ENCODE measurements around the gene EXOC3. TPM values are rescaled to one million over a fixed set of nuclear protein-coding genes. Genes with fewer than 3 reads are reported as not detected.

EXOC3 gene
- total RNA-seq, 1 donor from 2014 or later = 28.6 TPM

GRCh38 chr5:439181-439580 lies 3.8 kb upstream of the EXOC3 start:
- DNase-seq (ENCODE audit: low read depth in 2 of 2) = no peak

DNA sequence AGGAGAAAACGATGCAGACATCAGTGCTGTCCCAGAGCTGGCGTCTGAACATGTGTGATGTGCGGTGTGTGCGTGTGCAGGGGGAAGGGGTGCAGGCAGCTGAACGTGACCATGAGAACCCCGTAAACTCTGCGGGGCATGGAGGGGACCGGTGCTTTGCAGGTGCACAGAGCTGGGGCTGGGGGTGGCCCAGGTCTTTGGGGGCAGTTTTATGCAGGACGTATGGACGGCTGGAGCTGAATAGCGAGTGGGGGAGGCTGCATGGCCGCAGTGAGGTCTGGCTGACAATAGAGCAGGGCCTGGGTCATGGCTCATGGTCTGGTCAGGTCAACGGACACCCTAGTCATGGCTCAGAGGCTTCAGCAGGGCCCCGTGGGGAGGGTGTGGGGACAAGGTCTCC lies 3.3 kb upstream of the EXOC3 start:
- DNase-seq (ENCODE audit: low read depth in 2 of 2) = no peak

DNA sequence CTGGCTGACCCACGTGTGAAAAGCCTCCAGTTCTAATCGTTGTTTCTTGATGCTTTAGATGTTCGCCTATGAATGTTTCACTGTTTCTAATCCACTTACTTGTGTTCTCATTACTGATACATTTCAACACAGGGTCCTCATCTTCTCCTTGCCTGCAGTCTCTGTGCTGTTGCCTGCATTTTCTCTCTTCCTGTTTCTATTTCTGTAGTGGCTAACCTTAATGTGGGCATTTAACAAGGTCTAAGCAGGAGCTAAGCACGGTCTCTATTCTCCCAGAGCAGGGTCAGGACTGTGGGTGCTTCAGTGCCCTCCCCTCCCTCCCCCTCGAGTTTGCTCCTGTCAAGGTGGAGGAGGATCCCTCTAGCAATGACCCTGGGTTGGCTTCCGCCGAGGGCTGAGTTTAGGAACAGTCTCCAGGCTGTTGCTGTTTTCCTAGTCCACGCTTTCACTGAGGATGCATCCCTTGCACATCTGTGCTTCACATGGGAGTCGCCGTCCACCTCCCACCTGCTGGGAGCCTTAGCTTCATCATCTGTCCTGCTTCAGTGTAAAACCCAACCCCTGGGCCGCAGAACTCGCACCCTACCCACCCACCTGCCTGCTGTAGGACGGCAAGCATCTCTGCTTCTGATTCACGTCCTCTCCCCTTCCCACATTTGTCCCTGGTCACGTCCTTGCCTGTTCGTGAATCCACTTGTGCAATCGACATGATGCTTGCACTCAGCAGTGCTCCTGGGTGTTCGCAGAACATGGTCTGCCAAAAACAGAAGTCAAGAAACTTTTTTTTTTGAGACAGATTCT lies 2.4 kb upstream of the EXOC3 start:
- DNase-seq (ENCODE audit: low read depth in 2 of 2) = no peak

DNA sequence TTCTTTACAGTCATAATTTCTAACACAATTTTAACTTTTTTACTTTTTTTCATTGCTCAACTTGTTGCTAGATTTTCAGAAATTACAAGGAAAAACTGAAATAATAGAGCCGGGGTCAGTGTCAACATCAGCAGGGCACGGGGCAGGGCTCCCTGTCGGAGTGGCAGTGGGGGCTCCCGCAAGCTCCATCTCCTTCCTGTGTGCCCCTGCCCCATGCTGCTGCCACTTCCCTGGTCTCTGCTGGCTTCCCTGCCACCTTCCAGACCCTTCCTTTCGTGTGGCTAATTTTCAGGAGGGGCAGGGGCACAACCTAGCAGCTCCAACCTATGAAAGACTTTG lies 1.0 kb upstream of the EXOC3 start:
- no peak for DNase-seq (ENCODE audit: low read depth in 2 of 2)

GRCh38 chr5:443239-444151 lies 519 bp downstream of the EXOC3 start:
- DNase-seq (ENCODE audit: low read depth in 2 of 2) = no peak

DNA sequence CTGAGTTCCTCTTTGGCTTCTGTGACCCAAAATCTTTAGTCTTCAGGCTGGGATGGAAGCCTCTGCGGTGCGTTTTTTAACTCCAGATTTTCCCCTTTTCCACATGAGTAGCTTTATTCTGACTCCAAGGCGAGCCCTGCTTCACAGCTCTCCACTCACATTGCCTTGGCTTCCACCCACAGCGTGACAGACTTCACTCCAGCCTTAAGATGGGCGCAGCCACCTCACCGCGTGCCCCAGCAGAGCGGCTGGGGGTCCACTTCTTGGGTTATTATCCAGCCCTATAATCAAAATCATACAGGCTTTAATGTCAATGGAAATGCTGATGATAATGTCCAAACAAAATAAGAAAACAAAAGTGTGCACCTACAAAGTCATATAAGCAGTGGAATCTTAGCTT lies 1.2 kb downstream of the EXOC3 start:
- no peak for DNase-seq (ENCODE audit: low read depth in 2 of 2)

DNA sequence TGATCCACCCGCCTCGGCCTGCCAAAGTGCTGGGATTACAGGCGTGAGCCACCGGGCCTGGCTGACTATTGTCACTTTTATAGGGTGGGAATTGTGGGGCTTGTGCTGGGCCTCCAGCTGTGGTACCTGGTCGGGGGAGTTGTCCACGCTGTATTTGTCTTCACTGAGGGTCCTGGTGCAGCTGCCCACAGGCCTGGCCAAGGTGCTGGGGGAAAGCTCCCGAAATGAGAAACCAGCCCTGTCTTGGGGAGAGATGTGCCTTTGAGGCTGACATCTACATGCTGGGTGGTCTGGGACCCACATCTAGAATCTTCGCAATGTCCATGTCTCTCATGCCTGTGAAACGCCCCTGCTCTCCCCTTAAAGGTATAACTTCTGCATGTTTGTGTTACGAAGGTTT lies 2.6 kb downstream of the EXOC3 start:
- no peak for DNase-seq (ENCODE audit: low read depth in 2 of 2)

DNA sequence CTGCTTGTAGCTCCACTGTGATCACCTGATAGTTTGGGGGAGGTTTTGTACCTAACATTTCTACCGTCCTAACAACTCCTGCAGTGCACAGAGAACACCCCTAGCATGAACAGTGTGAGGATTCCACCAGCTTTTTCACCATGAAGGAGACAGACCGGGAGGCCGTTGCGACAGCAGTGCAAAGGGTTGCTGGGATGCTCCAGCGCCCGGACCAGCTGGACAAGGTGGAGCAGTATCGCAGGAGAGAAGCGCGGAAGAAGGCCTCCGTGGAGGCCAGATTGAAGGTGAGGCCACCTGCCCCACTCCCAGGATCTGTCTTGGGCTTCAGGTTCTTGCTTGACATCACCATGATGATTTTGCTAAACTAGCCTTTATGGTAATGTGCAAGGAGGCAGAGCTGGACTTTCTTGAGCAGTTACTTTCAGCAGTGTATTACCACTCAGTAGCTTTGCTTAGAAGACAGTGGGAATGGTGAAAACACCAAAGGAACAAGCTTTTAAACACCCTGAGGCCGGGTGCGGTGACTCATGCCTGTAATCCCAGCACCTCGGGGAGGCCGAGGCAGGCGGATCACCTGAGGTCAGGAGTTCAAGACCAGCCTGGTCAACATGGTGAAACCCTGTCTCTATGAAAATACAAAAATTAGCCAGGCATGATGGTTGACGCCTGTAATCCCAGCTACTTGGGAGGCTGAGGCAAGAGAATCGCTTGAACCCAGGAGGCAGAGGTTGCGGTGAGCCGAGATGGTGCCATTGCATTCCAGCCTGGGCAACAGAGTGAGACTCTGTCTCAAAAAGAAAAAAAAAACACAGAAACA lies 3.3 kb downstream of the EXOC3 start:
- DNase-seq (ENCODE audit: low read depth in 2 of 2) = no peak

DNA sequence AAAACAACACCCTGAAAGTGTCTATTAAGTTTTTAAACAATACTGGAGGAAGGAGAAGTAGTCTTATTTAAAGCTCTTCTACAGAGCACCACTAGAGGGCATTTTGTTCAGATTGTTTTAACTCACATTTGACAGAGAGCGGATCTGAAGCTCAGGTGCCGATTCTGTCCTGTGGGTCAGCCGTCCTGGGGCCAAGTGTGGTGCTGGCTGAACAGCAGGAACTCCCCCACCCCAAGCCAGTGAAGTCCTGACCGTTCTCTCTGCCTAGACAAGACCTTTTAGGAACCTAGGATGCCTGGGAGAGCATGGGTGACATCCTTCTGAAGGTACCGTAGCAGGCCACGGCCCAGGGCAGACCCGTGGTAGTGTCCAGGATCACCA lies 3.9 kb downstream of the EXOC3 start:
- peak; percentile 48 to 67 for DNase-seq (ENCODE audit: low read depth in 2 of 2)

GRCh38 chr5:447501-447900 lies 4.5 kb downstream of the EXOC3 start:
- DNase-seq (ENCODE audit: low read depth in 2 of 2) = no peak

DNA sequence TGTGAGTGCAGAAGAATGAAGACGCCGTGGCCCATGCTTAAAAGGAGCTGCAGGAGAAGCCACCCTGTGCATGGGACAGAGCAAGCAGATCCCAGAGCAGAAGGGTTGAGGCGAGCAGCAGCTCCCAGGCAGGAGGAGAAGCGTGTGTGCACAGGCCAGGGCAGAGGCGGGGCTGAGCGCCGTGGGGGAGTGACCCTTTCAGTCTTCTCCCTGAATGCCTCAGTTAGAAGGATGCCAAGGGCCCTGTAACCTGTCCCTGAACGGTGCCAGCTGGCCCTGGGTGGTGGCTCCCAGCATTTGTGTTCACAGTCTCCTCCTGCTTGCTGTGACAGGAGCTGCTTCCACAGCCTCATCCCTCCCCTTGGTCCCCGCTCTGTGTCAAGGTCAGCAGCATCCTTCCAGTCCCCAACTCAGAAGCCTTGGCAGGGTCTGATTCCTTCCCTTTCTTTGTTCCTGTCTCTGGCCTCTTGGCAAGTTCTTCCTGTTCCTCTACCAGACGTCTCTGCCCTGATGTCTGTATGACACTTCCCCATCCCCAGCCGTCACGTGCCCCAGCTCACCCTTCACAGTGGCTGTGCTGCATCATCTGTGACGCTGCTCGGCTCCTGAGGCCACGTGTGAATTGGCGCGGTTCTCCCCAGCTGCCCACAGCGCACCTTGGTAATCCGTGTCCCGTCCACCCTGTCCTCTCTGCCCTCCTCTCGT lies 5.2 kb downstream of the EXOC3 start:
- DNase-seq (ENCODE audit: low read depth in 2 of 2) = no peak

- DNase-seq (ENCODE audit: low read depth in 2 of 2) = no peak
Observed at GRCh38 chr5:448766-449090, 5.8 kb downstream of the EXOC3 start.

GRCh38 chr5:449151-449550 lies 6.2 kb downstream of the EXOC3 start:
- DNase-seq (ENCODE audit: low read depth in 2 of 2) = no peak

DNA sequence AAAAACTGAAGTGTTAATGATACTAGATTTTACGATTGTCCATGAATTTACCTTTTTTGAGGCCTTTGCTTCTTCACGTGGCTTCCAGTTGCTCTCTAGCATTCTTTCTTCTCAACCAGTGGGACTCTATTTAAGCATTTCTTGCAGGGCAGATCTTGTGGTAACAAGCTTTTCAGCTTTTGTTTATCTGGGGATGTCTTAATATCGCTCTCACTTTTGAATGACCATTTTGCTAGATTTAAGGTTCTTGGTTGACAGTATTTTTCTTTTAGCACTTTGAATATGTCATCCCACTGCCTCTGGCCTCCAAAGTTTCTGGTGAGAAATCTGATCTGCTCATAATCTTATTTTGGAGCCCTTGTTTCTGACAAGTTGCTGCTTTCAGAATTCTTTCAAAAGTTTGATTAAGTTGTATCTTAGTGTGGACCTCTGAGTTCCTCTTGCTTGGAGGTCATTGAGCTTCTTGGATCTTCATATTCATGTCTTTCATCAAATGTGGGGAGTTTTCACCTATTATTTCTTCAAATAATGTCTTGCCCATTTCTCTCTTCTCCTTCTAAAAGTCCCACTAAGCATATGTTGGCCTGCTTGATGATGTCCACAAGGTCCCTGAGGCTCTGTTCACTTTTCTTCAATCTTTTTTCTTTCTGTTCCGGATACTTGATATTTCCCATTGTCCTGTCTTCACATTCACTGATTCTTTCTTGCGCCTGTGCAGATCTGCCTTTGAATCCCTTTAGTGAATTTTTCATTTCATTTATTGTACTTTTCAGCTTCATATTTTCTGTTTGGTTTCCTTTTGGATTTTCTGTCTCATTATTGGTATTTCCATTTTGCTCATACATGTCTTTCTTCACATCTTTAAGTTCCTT lies 8.8 kb downstream of the EXOC3 start:
- no peak for DNase-seq (ENCODE audit: low read depth in 2 of 2)

DNA sequence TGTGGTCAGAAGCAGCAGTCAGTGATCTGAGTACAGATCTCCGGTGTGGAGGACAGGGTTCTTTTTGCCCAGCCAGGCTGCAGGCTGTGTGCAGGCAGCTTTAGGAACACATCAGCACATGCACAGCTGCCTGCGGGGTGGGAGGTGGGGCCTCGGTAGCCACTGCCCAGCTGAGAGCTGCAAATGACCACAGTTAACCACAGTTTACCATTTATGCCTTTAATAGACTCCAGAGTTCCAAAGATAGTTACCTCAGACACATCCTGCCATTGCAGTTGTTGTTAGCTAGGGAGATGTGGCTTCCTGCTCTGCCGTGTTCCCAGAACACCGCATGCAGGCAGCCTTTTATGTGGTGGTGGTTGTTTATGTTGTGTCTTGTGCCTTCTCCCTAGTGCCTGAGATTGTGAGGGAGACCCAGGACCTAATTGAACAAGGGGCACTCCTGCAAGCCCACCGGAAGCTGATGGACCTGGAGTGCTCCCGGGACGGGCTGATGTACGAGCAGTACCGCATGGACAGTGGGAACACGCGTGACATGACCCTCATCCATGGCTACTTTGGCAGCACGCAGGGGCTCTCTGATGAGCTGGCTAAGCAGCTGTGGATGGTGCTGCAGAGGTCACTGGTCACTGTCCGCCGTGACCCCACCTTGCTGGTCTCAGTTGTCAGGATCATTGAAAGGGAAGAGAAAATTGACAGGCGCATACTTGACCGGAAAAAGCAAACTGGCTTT lies 10.2 kb downstream of the EXOC3 start:
- DNase-seq (ENCODE audit: low read depth in 2 of 2) = peak in 1 of 2 donors; percentile 29

DNA sequence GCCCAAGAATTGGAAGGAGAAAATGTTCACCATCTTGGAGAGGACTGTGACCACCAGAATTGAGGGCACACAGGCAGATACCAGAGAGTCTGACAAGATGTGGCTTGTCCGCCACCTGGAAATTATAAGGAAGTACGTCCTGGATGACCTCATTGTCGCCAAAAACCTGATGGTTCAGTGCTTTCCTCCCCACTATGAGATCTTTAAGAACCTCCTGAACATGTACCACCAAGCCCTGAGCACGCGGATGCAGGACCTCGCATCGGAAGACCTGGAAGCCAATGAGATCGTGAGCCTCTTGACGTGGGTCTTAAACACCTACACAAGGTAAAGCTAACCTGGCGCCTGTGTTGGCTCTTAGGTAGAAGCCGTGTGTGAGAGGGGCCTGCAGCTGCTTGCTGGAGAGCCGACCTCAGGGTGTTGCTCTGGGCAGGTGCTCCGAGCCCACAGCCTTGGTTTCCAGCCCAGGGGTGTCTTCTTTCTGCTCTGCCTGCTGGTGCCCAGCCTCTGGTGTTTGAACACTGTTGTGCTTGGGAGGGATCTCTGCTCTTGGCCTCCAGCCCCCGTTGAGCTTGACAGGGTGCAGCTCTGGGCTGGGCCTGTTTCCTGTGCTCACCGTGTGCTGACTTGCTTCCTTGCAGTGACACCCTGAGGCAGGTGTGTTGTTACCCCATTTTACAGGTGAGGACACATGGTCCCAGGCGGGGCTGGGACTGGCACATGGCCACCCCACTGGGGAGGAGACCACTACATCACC lies 10.9 kb downstream of the EXOC3 start:
- DNase-seq (ENCODE audit: low read depth in 2 of 2) = no peak

GRCh38 chr5:454936-455335 lies 12.0 kb downstream of the EXOC3 start:
- no peak for DNase-seq (ENCODE audit: low read depth in 2 of 2)

- peak; percentile 90 to 92 for DNase-seq (ENCODE audit: low read depth in 2 of 2)
Observed at GRCh38 chr5:455806-456205, 12.8 kb downstream of the EXOC3 start.

All from dermis microvascular lymphatic vessel endothelial cell (primary cell).